GM12891 (cell line): ENCODE measurements around the gene CISD3.

Experiments
- DNase-seq: peaks from one replicate; pipeline ENCODE4 v3.0.0; 2011; ENCODE audit warnings: low spot score; ENCODE audit not compliant: insufficient read length
- FAIRE-seq: peaks from 2 replicates; lab custom pipeline; 2011; peaks lifted over from hg19 to GRCh38; lab: Jason Lieb, UNC
- PAX5 ChIP-seq: IDR thresholded peaks from 2 replicates; pipeline ENCODE4 v1.6.1; 2011; ENCODE audit warnings: low read length, moderate library complexity, mild to moderate bottlenecking; ENCODE audit not compliant: insufficient read depth, severe bottlenecking
- POLR2A ChIP-seq: IDR thresholded peaks from 2 replicates; pipeline ENCODE4 v1.6.1; 2011; ENCODE audit warnings: low read depth, low read length, control low read depth
- POLR2AphosphoS5 ChIP-seq: IDR thresholded peaks from 2 replicates; pipeline ENCODE4 v1.6.1; 2011; ENCODE audit warnings: low read depth, low read length, control low read depth
- POU2F2 ChIP-seq: IDR thresholded peaks from 2 replicates; pipeline ENCODE4 v1.6.1; 2011; ENCODE audit warnings: low read depth, mild to moderate bottlenecking, control low read depth, low read length, moderate library complexity
- SPI1 ChIP-seq: IDR thresholded peaks from 2 replicates; pipeline ENCODE4 v1.6.1; 2011; ENCODE audit warnings: low read depth, low read length, control low read depth
- TAF1 ChIP-seq: IDR thresholded peaks from 2 replicates; pipeline ENCODE4 v1.6.1; 2011; ENCODE audit warnings: low read depth, low read length, control low read depth

The CISD3 gene

DNA sequence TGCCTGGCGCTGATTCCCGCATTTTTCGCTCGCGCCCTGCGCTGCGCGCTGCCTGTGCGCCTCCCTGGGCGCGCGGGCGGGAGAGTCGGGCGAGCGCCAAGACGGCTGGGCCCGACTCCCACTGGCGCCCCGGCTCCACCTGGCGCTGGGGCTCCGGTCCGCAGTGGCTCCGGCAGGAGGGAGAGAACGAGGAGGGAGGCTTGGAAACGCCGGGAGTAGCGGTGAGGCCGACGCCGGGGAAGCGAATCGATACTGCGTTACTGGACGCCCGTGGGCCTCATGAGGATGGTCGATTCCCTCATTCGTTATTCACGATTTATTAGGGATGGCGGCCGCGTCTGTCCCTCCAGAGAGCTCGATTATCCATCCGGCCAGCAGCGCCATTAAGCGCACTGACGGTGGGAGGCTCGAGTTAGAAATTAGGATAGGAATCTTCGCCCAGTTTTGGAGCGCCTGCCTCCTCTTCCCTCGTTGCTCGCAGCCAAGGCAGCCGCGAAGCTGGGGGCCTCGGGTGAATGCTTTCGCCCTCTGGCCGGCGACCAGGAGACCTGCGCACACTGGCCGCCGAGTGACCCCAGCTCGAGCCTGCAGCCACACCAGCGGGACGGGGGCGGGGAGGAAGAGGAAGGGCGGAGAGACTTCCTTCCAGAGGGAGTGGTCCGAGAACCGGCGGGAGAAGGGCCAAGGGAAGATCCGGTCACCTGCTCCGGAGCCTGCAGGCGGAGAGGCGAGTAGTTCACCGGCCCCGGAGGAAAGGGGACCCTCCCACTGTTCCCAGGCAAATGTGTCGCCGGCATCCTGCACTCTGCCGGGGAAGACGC lies 19.3 kb downstream of the CISD3 start:
- no peak for FAIRE-seq
- DNase-seq = no peak
- TF ChIP-seq POLR2A = no peak
- no peak for TF ChIP-seq POU2F2
- TF ChIP-seq SPI1 = peak; percentile 50
- no peak for TF ChIP-seq PAX5
- no peak for TF ChIP-seq POLR2AphosphoS5

GRCh38 chr17:38750044-38750311 lies 19.8 kb downstream of the CISD3 start:
- no peak for DNase-seq
- no peak for FAIRE-seq
- TF ChIP-seq POLR2AphosphoS5 (no peak), POLR2A (no peak), POU2F2 (no peak), TAF1 (no peak), SPI1 (no peak), PAX5 (no peak)

- FAIRE-seq (no peak), DNase-seq (no peak)
- TF ChIP-seq POU2F2 = no peak
- TF ChIP-seq POLR2A = no peak
- no peak for TF ChIP-seq POLR2AphosphoS5
- TF ChIP-seq SPI1 = no peak
These were observed 20.4 kb downstream of the CISD3 start for GRCh38 chr17:38750312-38751121.

GRCh38 chr17:38751144-38751807 lies 21.1 kb downstream of the CISD3 start:
- no peak for FAIRE-seq
- DNase-seq = no peak
- no peak for TF ChIP-seq POLR2AphosphoS5
- no peak for TF ChIP-seq POU2F2
- TF ChIP-seq PAX5 = no peak

- FAIRE-seq = no peak
- no peak for DNase-seq
- no peak; the same call in 1 of the 2 replicates for TF ChIP-seq SPI1
- TF ChIP-seq POU2F2 = 0 out of 2 replicates have a peak, but pooled peaks have one; percentile 60
- TF ChIP-seq TAF1 = peak; percentile 32; the same call in 1 of the 2 replicates
These were observed 21.7 kb downstream of the CISD3 start for GRCh38 chr17:38751808-38752307.

- TF ChIP-seq TAF1 = peak; percentile 38
- TF ChIP-seq PAX5 = peak; percentile 45
- peak; percentile 59 for TF ChIP-seq POLR2A
- peak; percentile 100 for TF ChIP-seq SPI1
- TF ChIP-seq POU2F2 = peak; percentile 5; the same call in 1 of the 2 replicates
- peak; percentile 80 for TF ChIP-seq POLR2AphosphoS5
- DNase-seq = peak; percentile 90
- no peak for FAIRE-seq
These were observed 22.3 kb downstream of the CISD3 start, which contains the start of gene PSMB3 for GRCh38 chr17:38752308-38753070. PSMB3 (plus strand) TSS chr17:38752741; CDS start chr17:38752827, 86 bp downstream.

DNA sequence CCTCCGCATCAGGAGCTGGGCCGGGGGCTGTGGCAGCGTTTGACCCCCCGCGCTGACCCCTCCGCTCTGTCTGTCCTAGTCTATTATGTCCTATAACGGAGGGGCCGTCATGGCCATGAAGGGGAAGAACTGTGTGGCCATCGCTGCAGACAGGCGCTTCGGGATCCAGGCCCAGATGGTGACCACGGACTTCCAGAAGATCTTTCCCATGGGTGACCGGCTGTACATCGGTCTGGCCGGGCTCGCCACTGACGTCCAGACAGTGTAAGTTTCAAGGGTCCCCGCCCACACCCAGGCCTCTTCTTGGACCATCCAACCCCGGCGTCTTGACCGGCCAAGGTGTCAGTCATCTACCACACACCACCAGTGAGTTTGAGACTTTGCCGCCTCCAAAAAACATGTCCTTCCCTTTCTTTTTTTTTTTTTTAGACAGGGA lies 22.9 kb downstream of the CISD3 start:
- DNase-seq = no peak

DNA sequence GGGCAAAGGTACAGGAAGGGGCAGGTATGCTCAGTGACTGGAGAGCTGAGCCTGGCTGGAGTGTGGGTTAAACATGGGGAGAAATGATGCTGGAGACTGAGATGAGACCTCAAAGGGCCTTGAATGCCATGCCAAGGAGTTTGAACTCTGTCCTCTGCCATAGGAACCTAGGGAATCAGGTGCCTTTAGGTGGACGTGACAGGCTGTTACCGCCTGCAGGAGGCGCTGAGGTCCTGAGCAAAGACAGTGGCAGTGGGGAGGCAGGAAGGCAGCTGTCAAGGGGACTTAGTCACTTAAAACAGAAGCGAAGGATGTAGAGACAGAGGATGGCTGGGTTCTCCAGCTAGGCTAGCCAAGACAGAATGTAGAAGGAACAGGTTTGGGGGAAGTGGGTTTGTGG lies 31.5 kb downstream of the CISD3 start:
- DNase-seq = no peak
- FAIRE-seq = no peak
- TF ChIP-seq POLR2AphosphoS5 (no peak), POU2F2 (no peak), PAX5 (no peak), TAF1 (no peak), POLR2A (no peak), SPI1 (no peak)

More for the DNA sequence above, 22.9 kb downstream of the CISD3 start:
- no peak for FAIRE-seq
- TF ChIP-seq POU2F2 (no peak), PAX5 (no peak), TAF1 (no peak), POLR2A (no peak), SPI1 (no peak), POLR2AphosphoS5 (no peak)
